SK-N-SH (cell line): ENCODE data around the gene HTRA3. TPM values are rescaled to one million over a fixed set of nuclear protein-coding genes. Genes with fewer than 3 reads are reported as not detected.

Experiments
- CTCF ChIA-PET: fragments of 300-600, 350-600 bp; formaldehyde crosslinking; extraction: SDS; loops from one replicate; lab custom pipeline; 2021; lab: Yijun Ruan, JAX
- POLR2A ChIA-PET: fragments of 350-600 bp; sonication (Branson Sonifier 250); formaldehyde crosslinking; extraction: SDS; loops from one replicate; lab custom pipeline; 2020; ENCODE audit warnings: antibody characterized with exemption, inconsistent platforms; lab: Yijun Ruan, JAX
- DNase-seq: peaks from one replicate; pipeline ENCODE4 v3.0.0; 2012
- H2AFZ ChIP-seq: fragments of 200-600 bp; sonication (generic); 2 replicates; pipeline ENCODE4 v1.8.1; 2016; ENCODE audit warnings: antibody characterized with exemption, mild to moderate bottlenecking, low read depth
- H3F3A ChIP-seq: fragments of 200-600 bp; sonication (generic); replicated peaks from 2 replicates; pipeline ENCODE3; 2016; ENCODE audit warnings: antibody characterized with exemption, mild to moderate bottlenecking; ENCODE audit not compliant: insufficient read depth
- H3K27ac ChIP-seq, 2 experiments: fragments of 200-500 bp in 1 of 2; fragments of 200-600 bp in 1 of 2; sonication (Bioruptor generic) in 1 of 2; sonication (generic), shearing (Covaris generic) in 1 of 2; 2 replicates each; pipeline versions ENCODE4 v1.5.1 to v1.6.1; 2014 to 2016; ENCODE audit warnings: low read depth in 2 of 2, inconsistent platforms in 1 of 2, low read length in 1 of 2, mild to moderate bottlenecking in 1 of 2, mixed read lengths in 1 of 2
- H3K27me3 ChIP-seq: fragments of 200-600 bp; sonication (generic), shearing (Covaris generic); 2 replicates; pipeline ENCODE4 v1.6.1; 2016; ENCODE audit warnings: mixed run types; ENCODE audit not compliant: insufficient read depth
- H3K36me3 ChIP-seq, 2 experiments: fragments of 200-500 bp in 1 of 2; fragments of 200-600 bp in 1 of 2; sonication (Bioruptor generic) in 1 of 2; sonication (generic) in 1 of 2; replicated peaks in 1 of 2; 2 replicates each; pipeline versions ENCODE3 to v1.5.1; 2014 to 2016; ENCODE audit warnings: low read length in 1 of 2, mild to moderate bottlenecking in 1 of 2; ENCODE audit not compliant: insufficient read depth in 2 of 2, control insufficient read depth in 1 of 2
- H3K4me1 ChIP-seq, 2 experiments: fragments of 200-500 bp in 1 of 2; fragments of 200-600 bp in 1 of 2; sonication (Bioruptor generic) in 1 of 2; sonication (generic), shearing (Covaris generic) in 1 of 2; 2 replicates each; pipeline versions ENCODE4 v1.5.1 to v1.6.1; 2014 to 2016; ENCODE audit warnings: low read depth in 1 of 2, low read length in 1 of 2, mixed run types in 1 of 2; ENCODE audit not compliant: insufficient read depth in 2 of 2, control insufficient read depth in 1 of 2
- H3K4me2 ChIP-seq: fragments of 200-600 bp; sonication (generic), shearing (Covaris generic); 2 replicates; pipeline ENCODE4 v1.6.1; 2017; ENCODE audit warnings: mixed run types
- H3K4me3 ChIP-seq, 2 experiments: fragments of 200-500 bp in 1 of 2; fragments of 200-600 bp in 1 of 2; sonication (Bioruptor generic) in 1 of 2; sonication (generic), shearing (Covaris generic) in 1 of 2; 2 replicates each; pipeline versions ENCODE4 v1.5.1 to v1.8.1; 2014 to 2016; ENCODE audit warnings: low read depth in 2 of 2, inconsistent platforms in 1 of 2, low read length in 1 of 2, mild to moderate bottlenecking in 1 of 2, mixed read lengths in 1 of 2, moderate library complexity in 1 of 2
- H3K79me2 ChIP-seq: fragments of 200-600 bp; sonication (generic); 2 replicates; pipeline ENCODE4 v1.8.1; 2017; ENCODE audit warnings: mild to moderate bottlenecking; ENCODE audit not compliant: insufficient read depth
- H3K9ac ChIP-seq: fragments of 200-600 bp; sonication (generic); 2 replicates; pipeline ENCODE4 v1.6.1; 2017; ENCODE audit warnings: mixed run types
- H3K9me2 ChIP-seq: fragments of 200-600 bp; sonication (generic); 2 replicates; pipeline ENCODE4 v1.6.1; 2017; ENCODE audit warnings: mixed run types
- H3K9me3 ChIP-seq: fragments of 200-600 bp; sonication (generic); 2 replicates; pipeline ENCODE4 v1.6.1; 2017; ENCODE audit warnings: mixed run types, mild to moderate bottlenecking, moderate library complexity
- H4K20me1 ChIP-seq: fragments of 200-600 bp; sonication (generic); 2 replicates; pipeline ENCODE4 v1.6.1; 2017; ENCODE audit warnings: mild to moderate bottlenecking, mixed run types; ENCODE audit not compliant: insufficient read depth
- CHD2 ChIP-seq: fragments of 150-350 bp; IDR thresholded peaks from 2 replicates; pipeline ENCODE4 v1.6.1; 2018; ENCODE audit warnings: low read length; ENCODE audit not compliant: partially characterized antibody
- EZH2phosphoT487 ChIP-seq: fragments of 200-600 bp; sonication (generic); IDR thresholded peaks from 2 replicates; pipeline ENCODE4 v1.6.1; 2017; ENCODE audit warnings: low read depth, mixed run types, mild to moderate bottlenecking, antibody characterized with exemption, moderate library complexity, borderline replicate concordance
- FOSL2 ChIP-seq: IDR thresholded peaks from 2 replicates; pipeline ENCODE4 v1.4.0; 2012; ENCODE audit warnings: low read depth, mild to moderate bottlenecking, moderate library complexity, borderline replicate concordance
- GABPA ChIP-seq: IDR thresholded peaks from 2 replicates; pipeline ENCODE4 v1.4.0; 2012; ENCODE audit warnings: low read depth, mild to moderate bottlenecking
- GATA2 ChIP-seq: sonication (generic); formaldehyde crosslinking; IDR thresholded peaks from 2 replicates; pipeline ENCODE4 v1.5.0; 2020; ENCODE audit warnings: mild to moderate bottlenecking, missing genetic modification reagents
- JUND ChIP-seq: IDR thresholded peaks from 2 replicates; pipeline ENCODE4 v1.4.0; 2012
- MXI1 ChIP-seq: IDR thresholded peaks from 2 replicates; pipeline ENCODE4 v1.6.1; 2012; ENCODE audit warnings: mild to moderate bottlenecking, low read depth, low read length, improper control_type of control experiment
- RCOR1 ChIP-seq: fragments of 150-350 bp; IDR thresholded peaks from 2 replicates; pipeline ENCODE4 v1.6.1; 2017; ENCODE audit warnings: antibody characterized with exemption, low read length
- SMC3 ChIP-seq: IDR thresholded peaks from 2 replicates; pipeline ENCODE4 v1.6.1; 2012; ENCODE audit warnings: low read depth, low read length, improper control_type of control experiment
- TAF1 ChIP-seq: IDR thresholded peaks from 2 replicates; pipeline ENCODE4 v1.6.1; 2012; ENCODE audit warnings: low read depth, mild to moderate bottlenecking, low read length, moderate library complexity, borderline replicate concordance
- TCF12 ChIP-seq: IDR thresholded peaks from 2 replicates; pipeline ENCODE4 v1.4.0; 2012
- WGBS: methylation state at CpG from one replicate; pipeline ENCODE4 v1.1.6; 2017; ENCODE audit warnings: low lambda C conversion rate; 5-methylcytosine and 5-hydroxymethylcytosine counted together
- polyA plus RNA-seq, 3 experiments: library from polyadenylated mRNA; depleted of rRNA; stranded (reverse); fragments of >200 nt; gene quantifications; 2 replicates each; pipeline ENCODE4 v1.2.3, GENCODE V29; 2012
- TF ChIP-seq, protein P1 (sequence below): IDR thresholded peaks from 2 replicates; pipeline ENCODE4 v1.4.0; 2012; ENCODE audit warnings: low read depth, borderline replicate concordance
- TF ChIP-seq, protein P2 (sequence below): IDR thresholded peaks from 2 replicates; pipeline ENCODE4; 2012
- TF ChIP-seq, protein P3 (sequence below): fragments of 150-350 bp; IDR thresholded peaks from 2 replicates; pipeline ENCODE4 v1.6.1; 2017; ENCODE audit warnings: antibody characterized with exemption, low read length, low read depth, borderline replicate concordance

Gene HTRA3
- polyA plus RNA-seq, 1 of the 3 experiments (the other 2 are of a cell fraction) = 0.05 TPM

DNA sequence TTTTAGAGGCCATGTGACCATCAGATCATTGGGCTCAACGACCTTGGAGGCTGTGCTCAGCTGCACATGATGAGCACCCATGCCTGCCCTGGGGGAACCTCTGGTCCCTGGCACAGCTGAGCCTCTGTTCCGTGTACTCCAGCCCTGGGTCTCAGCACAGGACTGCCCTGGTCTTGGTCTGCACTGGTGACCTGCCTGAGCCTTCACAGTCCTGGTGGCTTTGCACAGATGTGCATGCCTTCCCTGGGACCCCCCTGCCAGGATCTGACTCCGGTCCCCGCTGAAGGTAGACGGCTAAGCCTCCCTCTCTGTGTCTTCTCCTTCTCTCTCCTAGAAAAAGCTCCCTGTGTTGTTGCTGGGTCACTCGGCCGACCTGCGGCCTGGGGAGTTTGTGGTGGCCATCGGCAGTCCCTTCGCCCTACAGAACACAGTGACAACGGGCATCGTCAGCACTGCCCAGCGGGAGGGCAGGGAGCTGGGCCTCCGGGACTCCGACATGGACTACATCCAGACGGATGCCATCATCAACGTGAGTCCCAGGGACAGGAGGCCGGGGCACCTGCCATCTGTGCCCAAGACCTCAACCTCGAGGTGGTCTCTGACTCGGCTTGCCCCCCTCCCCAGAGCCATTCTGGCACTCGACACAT lies 21.6 kb downstream of the HTRA3 start:
- TF ChIP-seq GATA2 (CRISPR knock-in tag) = no peak
- TF ChIP-seq CHD2 = no peak
- TF ChIP-seq, protein P1, sequence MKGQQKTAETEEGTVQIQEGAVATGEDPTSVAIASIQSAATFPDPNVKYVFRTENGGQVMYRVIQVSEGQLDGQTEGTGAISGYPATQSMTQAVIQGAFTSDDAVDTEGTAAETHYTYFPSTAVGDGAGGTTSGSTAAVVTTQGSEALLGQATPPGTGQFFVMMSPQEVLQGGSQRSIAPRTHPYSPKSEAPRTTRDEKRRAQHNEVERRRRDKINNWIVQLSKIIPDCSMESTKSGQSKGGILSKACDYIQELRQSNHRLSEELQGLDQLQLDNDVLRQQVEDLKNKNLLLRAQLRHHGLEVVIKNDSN = no peak
- no peak for TF ChIP-seq FOSL2
- no peak for TF ChIP-seq SMC3
- TF ChIP-seq RCOR1 = no peak
- no peak for TF ChIP-seq MXI1
- no peak for TF ChIP-seq GABPA
- TF ChIP-seq EZH2phosphoT487 = no peak
- no peak for TF ChIP-seq TCF12
- TF ChIP-seq, protein P2, sequence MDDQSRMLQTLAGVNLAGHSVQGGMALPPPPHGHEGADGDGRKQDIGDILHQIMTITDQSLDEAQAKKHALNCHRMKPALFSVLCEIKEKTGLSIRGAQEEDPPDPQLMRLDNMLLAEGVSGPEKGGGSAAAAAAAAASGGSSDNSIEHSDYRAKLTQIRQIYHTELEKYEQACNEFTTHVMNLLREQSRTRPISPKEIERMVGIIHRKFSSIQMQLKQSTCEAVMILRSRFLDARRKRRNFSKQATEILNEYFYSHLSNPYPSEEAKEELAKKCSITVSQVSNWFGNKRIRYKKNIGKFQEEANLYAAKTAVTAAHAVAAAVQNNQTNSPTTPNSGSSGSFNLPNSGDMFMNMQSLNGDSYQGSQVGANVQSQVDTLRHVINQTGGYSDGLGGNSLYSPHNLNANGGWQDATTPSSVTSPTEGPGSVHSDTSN = no peak
- no peak for TF ChIP-seq JUND
- H3K9me2 ChIP-seq = no peaks in the 10 kb centered on the region
- H3K79me2 ChIP-seq = no peaks in the 10 kb centered on the region
- no peak overlapping the region for H3K4me2 ChIP-seq
- H3K4me3 ChIP-seq = no peak overlapping the region
- CTCF ChIA-PET = interaction anchor here (1.9 to 2.4 kb wide), 2 partner anchors 75 to 112 kb away, joined by 5 to 10 read pairs; no protein-coding TSS in a partner anchor
- H3K4me1 ChIP-seq = peaks cover 0 to 5% of the 10 kb centered on the region in 2 experiments; a peak in 1 of 4 replicates
- H2AFZ ChIP-seq = no peak overlapping the region
- 65% methylated on average over 12 of the region's 21 CpGs for WGBS
- DNase-seq = no peak
- H3K27me3 ChIP-seq = no peaks in the 10 kb centered on the region
- H3K9ac ChIP-seq = no peak overlapping the region
- H3K27ac ChIP-seq = no peak overlapping the region
- no peaks in the 10 kb centered on the region for H3K9me3 ChIP-seq
- H4K20me1 ChIP-seq = no peaks in the 10 kb centered on the region
- no peaks in the 10 kb centered on the region for H3F3A ChIP-seq
- H3K36me3 ChIP-seq = no peaks in the 10 kb centered on the region
- POLR2A ChIA-PET = no interaction called here

DNA sequence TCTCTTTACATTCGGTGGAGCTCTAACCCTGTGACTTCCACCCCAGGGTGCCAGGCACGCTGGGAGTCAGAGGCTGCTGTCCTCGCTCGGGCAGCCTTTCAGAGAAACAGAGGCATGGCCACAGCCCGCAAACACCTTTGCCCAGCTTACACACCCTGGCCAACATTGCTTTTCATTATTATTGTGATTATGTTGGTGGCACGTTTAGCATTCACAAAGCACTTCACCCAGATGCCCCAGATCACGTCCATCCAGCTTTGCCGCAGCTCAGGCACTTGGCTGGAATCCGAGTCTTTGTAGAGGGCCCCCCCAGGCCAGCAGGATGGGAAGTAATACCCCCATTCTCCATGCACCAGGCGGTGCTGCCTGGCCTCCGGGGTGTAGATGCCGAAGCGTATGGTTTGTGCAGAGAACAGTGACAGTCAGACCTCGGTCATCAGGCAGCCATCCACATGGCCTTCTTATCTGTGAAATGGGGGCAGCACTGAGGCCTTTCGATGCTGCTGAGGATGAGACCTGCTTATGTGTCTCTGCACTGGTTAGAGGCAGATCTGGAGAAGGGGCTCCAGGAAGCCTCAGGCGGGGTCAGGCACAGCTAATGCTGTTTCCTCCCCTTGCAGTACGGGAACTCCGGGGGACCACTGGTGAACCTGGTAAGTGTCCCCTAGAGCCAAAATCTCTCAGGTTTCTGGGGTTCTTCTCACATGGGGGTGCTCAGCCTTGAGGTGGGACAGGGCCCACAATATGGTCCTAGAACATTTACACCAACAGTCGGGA lies 22.3 kb downstream of the HTRA3 start:
- WGBS = 73% methylated on average over 13 of the region's 19 CpGs
- H3F3A ChIP-seq = no peaks in the 10 kb centered on the region
- H3K27me3 ChIP-seq = no peaks in the 10 kb centered on the region
- no peak overlapping the region for H3K27ac ChIP-seq
- no peaks in the 10 kb centered on the region for H3K36me3 ChIP-seq
- no peaks in the 10 kb centered on the region for H3K9me2 ChIP-seq
- CTCF ChIA-PET = interaction anchor here (1.2 to 1.9 kb wide), 2 partner anchors 14 to 75 kb away, joined by 4 to 5 read pairs; no protein-coding TSS in a partner anchor
- no peak overlapping the region for H3K4me2 ChIP-seq
- H2AFZ ChIP-seq = no peak overlapping the region
- TF ChIP-seq, protein P2 = no peak
- no peak for TF ChIP-seq TAF1
- TF ChIP-seq JUND = no peak
- TF ChIP-seq RCOR1 = no peak
- TF ChIP-seq, protein P3, sequence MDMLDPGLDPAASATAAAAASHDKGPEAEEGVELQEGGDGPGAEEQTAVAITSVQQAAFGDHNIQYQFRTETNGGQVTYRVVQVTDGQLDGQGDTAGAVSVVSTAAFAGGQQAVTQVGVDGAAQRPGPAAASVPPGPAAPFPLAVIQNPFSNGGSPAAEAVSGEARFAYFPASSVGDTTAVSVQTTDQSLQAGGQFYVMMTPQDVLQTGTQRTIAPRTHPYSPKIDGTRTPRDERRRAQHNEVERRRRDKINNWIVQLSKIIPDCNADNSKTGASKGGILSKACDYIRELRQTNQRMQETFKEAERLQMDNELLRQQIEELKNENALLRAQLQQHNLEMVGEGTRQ = no peak
- no peaks in the 10 kb centered on the region for H3K4me1 ChIP-seq
- H3K9ac ChIP-seq = no peak overlapping the region
- no peak for DNase-seq
- no peaks in the 10 kb centered on the region for H4K20me1 ChIP-seq
- no peaks in the 10 kb centered on the region for H3K9me3 ChIP-seq
- POLR2A ChIA-PET = no interaction called here
- H3K79me2 ChIP-seq = no peaks in the 10 kb centered on the region
- no peak overlapping the region for H3K4me3 ChIP-seq
